OCI-LY1 (cell line): ENCODE data around the gene CASP1.

Source experiments
- EZH2 ChIP-seq: fragments of 200-600 bp; sonication (generic), shearing (Covaris generic); IDR thresholded peaks from 2 replicates; pipeline ENCODE4 v1.8.0; 2017; ENCODE audit warnings: borderline replicate concordance, mixed run types, mild to moderate bottlenecking, antibody characterized with exemption, low read length, moderate library complexity, mixed read lengths
- TF ChIP-seq, protein P1 (sequence below): fragments of 200-600 bp; sonication (generic), shearing (Covaris generic); IDR thresholded peaks from 2 replicates; pipeline ENCODE4 v1.5.1; 2017; ENCODE audit warnings: mild to moderate bottlenecking, antibody characterized with exemption, low read length, moderate library complexity, mixed read lengths

DNA sequence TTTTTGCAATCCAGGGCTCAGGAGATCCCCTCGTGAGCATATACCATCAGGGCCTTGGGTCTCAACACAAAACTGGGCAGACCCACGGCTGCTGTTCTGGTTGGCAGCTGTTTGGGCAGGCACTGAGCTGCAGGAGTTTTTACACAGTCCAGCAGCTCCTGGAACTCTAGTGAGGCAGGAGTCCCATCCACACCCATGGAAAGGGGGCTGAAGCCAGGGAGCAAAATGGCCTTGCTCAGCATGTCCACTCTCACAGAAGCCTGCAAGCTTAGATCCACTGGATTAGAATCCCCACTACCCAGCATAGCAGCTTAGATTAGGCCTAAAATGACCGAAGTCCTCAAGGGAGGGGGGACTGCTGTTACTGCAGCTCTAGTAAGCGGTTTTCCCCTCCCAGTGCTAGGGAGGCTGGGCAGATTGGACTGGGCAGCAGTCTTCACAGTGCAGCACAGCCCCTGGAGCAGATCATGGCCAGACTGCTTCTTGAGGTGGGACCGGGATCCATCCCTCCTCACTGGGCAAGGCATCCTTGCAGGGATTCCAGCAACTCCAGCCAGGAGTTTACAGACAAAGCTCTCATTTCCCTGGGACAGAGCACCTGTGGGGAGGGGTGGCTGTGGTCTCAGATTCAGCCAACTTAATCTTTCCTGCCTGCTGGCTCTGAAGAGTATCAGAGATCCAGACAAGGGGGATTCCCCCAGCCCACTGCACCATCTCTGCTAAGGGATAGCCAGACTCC is 46.6 kb upstream of the CASP1 start:
- TF ChIP-seq, protein P1, sequence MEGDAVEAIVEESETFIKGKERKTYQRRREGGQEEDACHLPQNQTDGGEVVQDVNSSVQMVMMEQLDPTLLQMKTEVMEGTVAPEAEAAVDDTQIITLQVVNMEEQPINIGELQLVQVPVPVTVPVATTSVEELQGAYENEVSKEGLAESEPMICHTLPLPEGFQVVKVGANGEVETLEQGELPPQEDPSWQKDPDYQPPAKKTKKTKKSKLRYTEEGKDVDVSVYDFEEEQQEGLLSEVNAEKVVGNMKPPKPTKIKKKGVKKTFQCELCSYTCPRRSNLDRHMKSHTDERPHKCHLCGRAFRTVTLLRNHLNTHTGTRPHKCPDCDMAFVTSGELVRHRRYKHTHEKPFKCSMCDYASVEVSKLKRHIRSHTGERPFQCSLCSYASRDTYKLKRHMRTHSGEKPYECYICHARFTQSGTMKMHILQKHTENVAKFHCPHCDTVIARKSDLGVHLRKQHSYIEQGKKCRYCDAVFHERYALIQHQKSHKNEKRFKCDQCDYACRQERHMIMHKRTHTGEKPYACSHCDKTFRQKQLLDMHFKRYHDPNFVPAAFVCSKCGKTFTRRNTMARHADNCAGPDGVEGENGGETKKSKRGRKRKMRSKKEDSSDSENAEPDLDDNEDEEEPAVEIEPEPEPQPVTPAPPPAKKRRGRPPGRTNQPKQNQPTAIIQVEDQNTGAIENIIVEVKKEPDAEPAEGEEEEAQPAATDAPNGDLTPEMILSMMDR: no peak
- TF ChIP-seq EZH2: no peak
